ENCODE results near the gene ANXA5.

The ANXA5 gene

GRCh38 chr4:121692261-121692660 lies 4.5 kb downstream of the ANXA5 start:
- H3K27ac ChIP-seq (ENCODE audit: insufficient read depth in 1 of 2, low read depth in 1 of 2, low read length in 2 of 2, poor library complexity in 1 of 2, severe bottlenecking in 2 of 2) = no peak overlapping the region

GRCh38 chr4:121690001-121690400 lies 6.8 kb downstream of the ANXA5 start:
- Histone ChIP-seq H3K4me3 (ENCODE audit: control insufficient read depth in 1 of 7, extremely low read depth in 1 of 7, insufficient read depth in 4 of 7, low read depth in 2 of 7, low read length in 6 of 7) (no peak overlapping the region), H3K4me1 (ENCODE audit: control extremely low read depth in 1 of 4, control insufficient read depth in 4 of 4, insufficient read depth in 4 of 4, low read length in 3 of 4) (peaks cover 0 to 4% (median 0%) of the 10 kb centered on the region in 4 experiments)
- POLR2A ChIA-PET = interaction anchor here (0.6 kb wide), 1 partner anchor 10 kb away, joined by 3 read pairs; no protein-coding TSS in a partner anchor

More at GRCh38 chr4:121692261-121692660, 4.5 kb downstream of the ANXA5 start:
- ChIA-PET CTCF (no interaction called here), POLR2A (no interaction called here)
- no peaks in the 10 kb centered on the region for H3K27me3 ChIP-seq (replicated peaks in 2 of 5; ENCODE audit: control insufficient read depth in 4 of 5, insufficient read depth in 5 of 5, low read length in 4 of 5)
- no peaks in the 10 kb centered on the region for H3K9me3 ChIP-seq (ENCODE audit: control extremely low read depth in 1 of 5, control insufficient read depth in 4 of 5, insufficient read depth in 2 of 5, low read depth in 1 of 5, low read length in 4 of 5)
- no peak for DNase-seq
- H3K4me1 ChIP-seq (ENCODE audit: control extremely low read depth in 1 of 4, control insufficient read depth in 4 of 4, insufficient read depth in 4 of 4, low read length in 3 of 4) = peaks cover 4 to 13% (median 8%) of the 10 kb centered on the region in 4 experiments
- H3K36me3 ChIP-seq (ENCODE audit: control insufficient read depth in 4 of 4, insufficient read depth in 4 of 4, low read length in 3 of 4) = no peaks in the 10 kb centered on the region
- no peak overlapping the region for H3K4me3 ChIP-seq (ENCODE audit: control insufficient read depth in 1 of 7, extremely low read depth in 1 of 7, insufficient read depth in 4 of 7, low read depth in 2 of 7, low read length in 6 of 7)

GRCh38 chr4:121688701-121689100 lies 8.1 kb downstream of the ANXA5 start:
- no peak overlapping the region for H3K27ac ChIP-seq (ENCODE audit: insufficient read depth in 1 of 2, low read depth in 1 of 2, low read length in 2 of 2, poor library complexity in 1 of 2, severe bottlenecking in 2 of 2)
- ChIA-PET CTCF (interaction anchor here (1.0 to 1.3 kb wide), 2 partner anchors 12 to 17 kb away, joined by 3 read pairs; no protein-coding TSS in a partner anchor), POLR2A (no interaction called here)
- no peaks in the 10 kb centered on the region for H3K9me3 ChIP-seq (ENCODE audit: control extremely low read depth in 1 of 5, control insufficient read depth in 4 of 5, insufficient read depth in 2 of 5, low read depth in 1 of 5, low read length in 4 of 5)
- H3K4me1 ChIP-seq (ENCODE audit: control extremely low read depth in 1 of 4, control insufficient read depth in 4 of 4, insufficient read depth in 4 of 4, low read length in 3 of 4) = peaks cover 0 to 4% (median 0%) of the 10 kb centered on the region in 4 experiments
- H3K27me3 ChIP-seq (replicated peaks in 2 of 5; ENCODE audit: control insufficient read depth in 4 of 5, insufficient read depth in 5 of 5, low read length in 4 of 5) = no peaks in the 10 kb centered on the region
- DNase-seq = no peak
- no CpG with 5 or more reads among the region's 2 CpGs for WGBS (ENCODE audit: insufficient coverage)
- H3K4me3 ChIP-seq (ENCODE audit: control insufficient read depth in 1 of 7, extremely low read depth in 1 of 7, insufficient read depth in 4 of 7, low read depth in 2 of 7, low read length in 6 of 7) = no peak overlapping the region
- peaks cover 0 to 11% (median 5%) of the 10 kb centered on the region in 4 experiments for H3K36me3 ChIP-seq (ENCODE audit: control insufficient read depth in 4 of 4, insufficient read depth in 4 of 4, low read length in 3 of 4)

More at GRCh38 chr4:121690001-121690400, 6.8 kb downstream of the ANXA5 start:
- no peaks in the 10 kb centered on the region for H3K27me3 ChIP-seq (replicated peaks in 2 of 5; ENCODE audit: control insufficient read depth in 4 of 5, insufficient read depth in 5 of 5, low read length in 4 of 5)
- CTCF ChIA-PET = no interaction called here
- peaks cover 0 to 6% (median 1%) of the 10 kb centered on the region in 4 experiments for H3K36me3 ChIP-seq (ENCODE audit: control insufficient read depth in 4 of 4, insufficient read depth in 4 of 4, low read length in 3 of 4)
- H3K27ac ChIP-seq (ENCODE audit: insufficient read depth in 1 of 2, low read depth in 1 of 2, low read length in 2 of 2, poor library complexity in 1 of 2, severe bottlenecking in 2 of 2) = no peak overlapping the region
- 95% methylated on average over 2 of the region's 2 CpGs for WGBS (ENCODE audit: insufficient coverage)
- DNase-seq = no peak
- H3K9me3 ChIP-seq (ENCODE audit: control extremely low read depth in 1 of 5, control insufficient read depth in 4 of 5, insufficient read depth in 2 of 5, low read depth in 1 of 5, low read length in 4 of 5) = no peaks in the 10 kb centered on the region

GRCh38 chr4:121688261-121688660 lies 8.5 kb downstream of the ANXA5 start:
- no peak overlapping the region for H3K27ac ChIP-seq (ENCODE audit: insufficient read depth in 1 of 2, low read depth in 1 of 2, low read length in 2 of 2, poor library complexity in 1 of 2, severe bottlenecking in 2 of 2)
- peaks cover 0 to 4% (median 0%) of the 10 kb centered on the region in 4 experiments for H3K4me1 ChIP-seq (ENCODE audit: control extremely low read depth in 1 of 4, control insufficient read depth in 4 of 4, insufficient read depth in 4 of 4, low read length in 3 of 4)
- no peak for DNase-seq
- H3K27me3 ChIP-seq (replicated peaks in 2 of 5; ENCODE audit: control insufficient read depth in 4 of 5, insufficient read depth in 5 of 5, low read length in 4 of 5) = no peaks in the 10 kb centered on the region
- no peaks in the 10 kb centered on the region for H3K9me3 ChIP-seq (ENCODE audit: control extremely low read depth in 1 of 5, control insufficient read depth in 4 of 5, insufficient read depth in 2 of 5, low read depth in 1 of 5, low read length in 4 of 5)
- peaks cover 0 to 11% (median 5%) of the 10 kb centered on the region in 4 experiments for H3K36me3 ChIP-seq (ENCODE audit: control insufficient read depth in 4 of 4, insufficient read depth in 4 of 4, low read length in 3 of 4)
- H3K4me3 ChIP-seq (ENCODE audit: control insufficient read depth in 1 of 7, extremely low read depth in 1 of 7, insufficient read depth in 4 of 7, low read depth in 2 of 7, low read length in 6 of 7) = no peak overlapping the region
- ChIA-PET POLR2A (no interaction called here), CTCF (interaction anchor here (1.3 kb wide), 1 partner anchor 18 kb away, joined by 3 read pairs; no protein-coding TSS in a partner anchor)
- 95% methylated on average over 2 of the region's 2 CpGs for WGBS (ENCODE audit: insufficient coverage)

GRCh38 chr4:121686255-121686654 lies 10.5 kb downstream of the ANXA5 start:
- no peak overlapping the region for H3K4me3 ChIP-seq (ENCODE audit: control insufficient read depth in 1 of 7, extremely low read depth in 1 of 7, insufficient read depth in 4 of 7, low read depth in 2 of 7, low read length in 6 of 7)
- H3K27ac ChIP-seq (ENCODE audit: insufficient read depth in 1 of 2, low read depth in 1 of 2, low read length in 2 of 2, poor library complexity in 1 of 2, severe bottlenecking in 2 of 2) = no peak overlapping the region
- ChIA-PET CTCF (interaction anchor here (1.0 kb wide), 1 partner anchor 50 kb away, joined by 3 read pairs; no protein-coding TSS in a partner anchor), POLR2A (no interaction called here)
- no peaks in the 10 kb centered on the region for H3K27me3 ChIP-seq (replicated peaks in 2 of 5; ENCODE audit: control insufficient read depth in 4 of 5, insufficient read depth in 5 of 5, low read length in 4 of 5)
- no peaks in the 10 kb centered on the region for H3K9me3 ChIP-seq (ENCODE audit: control extremely low read depth in 1 of 5, control insufficient read depth in 4 of 5, insufficient read depth in 2 of 5, low read depth in 1 of 5, low read length in 4 of 5)
- H3K4me1 ChIP-seq (ENCODE audit: control extremely low read depth in 1 of 4, control insufficient read depth in 4 of 4, insufficient read depth in 4 of 4, low read length in 3 of 4) = peaks cover 0 to 4% (median 0%) of the 10 kb centered on the region in 4 experiments
- 93% methylated on average over 2 of the region's 6 CpGs for WGBS (ENCODE audit: insufficient coverage)
- H3K36me3 ChIP-seq (ENCODE audit: control insufficient read depth in 4 of 4, insufficient read depth in 4 of 4, low read length in 3 of 4) = peaks cover 0 to 17% (median 7%) of the 10 kb centered on the region in 4 experiments
- no peak for DNase-seq

DNA sequence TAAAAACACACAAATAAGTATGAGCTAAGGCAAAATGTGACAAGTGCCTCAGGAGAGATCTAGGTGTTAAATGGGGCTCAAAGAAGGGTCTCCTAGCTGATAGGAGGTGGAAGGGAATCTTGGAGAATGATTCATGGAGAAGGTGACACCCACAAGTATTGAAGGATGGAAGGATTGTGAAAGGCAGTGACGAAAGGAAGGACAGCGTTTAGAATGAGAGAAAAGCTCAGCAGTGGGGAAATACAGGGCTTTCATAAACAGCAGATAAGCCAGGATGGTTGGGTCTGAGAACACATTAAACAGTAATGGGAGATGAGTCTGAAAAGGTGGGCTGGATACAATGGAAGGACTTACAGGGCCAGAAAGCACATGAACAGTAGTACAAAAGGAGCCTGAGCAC lies 11.5 kb downstream of the ANXA5 start:
- Histone ChIP-seq H3K4me1 (ENCODE audit: control extremely low read depth in 1 of 4, control insufficient read depth in 4 of 4, insufficient read depth in 4 of 4, low read length in 3 of 4) (peaks cover 0 to 4% (median 0%) of the 10 kb centered on the region in 4 experiments), H3K4me3 (ENCODE audit: control insufficient read depth in 1 of 7, extremely low read depth in 1 of 7, insufficient read depth in 4 of 7, low read depth in 2 of 7, low read length in 6 of 7) (no peak overlapping the region), H3K27me3 (replicated peaks in 2 of 5; ENCODE audit: control insufficient read depth in 4 of 5, insufficient read depth in 5 of 5, low read length in 4 of 5) (no peaks in the 10 kb centered on the region), H3K9me3 (ENCODE audit: control extremely low read depth in 1 of 5, control insufficient read depth in 4 of 5, insufficient read depth in 2 of 5, low read depth in 1 of 5, low read length in 4 of 5) (no peaks in the 10 kb centered on the region), H3K27ac (ENCODE audit: insufficient read depth in 1 of 2, low read depth in 1 of 2, low read length in 2 of 2, poor library complexity in 1 of 2, severe bottlenecking in 2 of 2) (no peak overlapping the region), H3K36me3 (ENCODE audit: control insufficient read depth in 4 of 4, insufficient read depth in 4 of 4, low read length in 3 of 4) (peaks cover 0 to 24% (median 12%) of the 10 kb centered on the region in 4 experiments)
- no peak for DNase-seq
- WGBS (ENCODE audit: insufficient coverage) = 95% methylated on average over 2 of the region's 2 CpGs
- ChIA-PET POLR2A (no interaction called here), CTCF (interaction anchor here (1.0 to 1.4 kb wide), 2 partner anchors 48 to 51 kb away, joined by 3 to 4 read pairs; no protein-coding TSS in a partner anchor)

GRCh38 chr4:121684561-121684960 lies 12.2 kb downstream of the ANXA5 start:
- CTCF ChIA-PET = interaction anchor here (1.2 to 1.4 kb wide), 2 partner anchors 14 to 49 kb away, joined by 3 to 4 read pairs; no protein-coding TSS in a partner anchor
- peaks cover 0 to 28% (median 14%) of the 10 kb centered on the region in 4 experiments for H3K36me3 ChIP-seq (ENCODE audit: control insufficient read depth in 4 of 4, insufficient read depth in 4 of 4, low read length in 3 of 4)

More at GRCh38 chr4:121684561-121684960, 12.2 kb downstream of the ANXA5 start:
- Histone ChIP-seq H3K4me1 (ENCODE audit: control extremely low read depth in 1 of 4, control insufficient read depth in 4 of 4, insufficient read depth in 4 of 4, low read length in 3 of 4) (peaks cover 0 to 4% (median 0%) of the 10 kb centered on the region in 4 experiments), H3K9me3 (ENCODE audit: control extremely low read depth in 1 of 5, control insufficient read depth in 4 of 5, insufficient read depth in 2 of 5, low read depth in 1 of 5, low read length in 4 of 5) (no peaks in the 10 kb centered on the region), H3K27me3 (replicated peaks in 2 of 5; ENCODE audit: control insufficient read depth in 4 of 5, insufficient read depth in 5 of 5, low read length in 4 of 5) (no peaks in the 10 kb centered on the region), H3K27ac (ENCODE audit: insufficient read depth in 1 of 2, low read depth in 1 of 2, low read length in 2 of 2, poor library complexity in 1 of 2, severe bottlenecking in 2 of 2) (no peak overlapping the region), H3K4me3 (ENCODE audit: control insufficient read depth in 1 of 7, extremely low read depth in 1 of 7, insufficient read depth in 4 of 7, low read depth in 2 of 7, low read length in 6 of 7) (no peak overlapping the region)
- no peak for DNase-seq
- POLR2A ChIA-PET = no interaction called here
- 98% methylated on average over 4 of the region's 8 CpGs for WGBS (ENCODE audit: insufficient coverage)
